A549 (cell line): ENCODE results near the gene RHEBL1. TPM values are rescaled to one million over a fixed set of nuclear protein-coding genes. Genes with fewer than 3 reads are reported as not detected.

Source experiments
- ATAC-seq, 2 experiments: fragments of 200-7000 bp in 1 of 2; fragments of >200 bp in 1 of 2; cut with Nextera tagmentation in 1 of 2; cut with Tn5 transposase in 1 of 2; 3 replicates each; pipeline versions ENCODE4 v1.8.0 to v1.9.1; 2018 to 2020; ENCODE audit warnings: mild to moderate bottlenecking in 1 of 2, moderate library complexity in 1 of 2
- CTCF ChIA-PET: fragments of 300-600 bp; sonication (Branson Sonifier 250); formaldehyde crosslinking; extraction: SDS; loops from one replicate; lab custom pipeline; 2021; ENCODE audit warnings: antibody characterized with exemption, inconsistent platforms; lab: Yijun Ruan, JAX
- POLR2A ChIA-PET: fragments of 350-600 bp; formaldehyde crosslinking; extraction: SDS; loops from one replicate; lab custom pipeline; 2021; ENCODE audit warnings: antibody characterized with exemption, inconsistent platforms; lab: Yijun Ruan, JAX
- DNase-seq, 2 experiments: peaks; one replicate each; pipeline versions ENCODE4 v3.0.0 to v3.0.0-alpha.2; 2011 to 2016; ENCODE audit warnings: low read depth in 1 of 2, low spot score in 1 of 2
- FAIRE-seq: peaks from 2 replicates; lab custom pipeline; 2011; peaks lifted over from hg19 to GRCh38; lab: Jason Lieb, UNC
- H3K27ac ChIP-seq, 2 experiments: fragments of >200 bp; sonication (Bioruptor Twin); formaldehyde crosslinking; 3 replicates each; pipeline ENCODE4 v1.5.1; 2016 to 2017
- H3K4me1 ChIP-seq: fragments of >200 bp; sonication (Bioruptor Twin); formaldehyde crosslinking; 3 replicates; pipeline ENCODE4 v1.6.1; 2016
- H3K4me2 ChIP-seq: fragments of >200 bp; sonication (Bioruptor Twin); formaldehyde crosslinking; 3 replicates; pipeline ENCODE4 v1.6.1; 2016
- H3K4me3 ChIP-seq: fragments of >200 bp; sonication (Bioruptor Twin); formaldehyde crosslinking; 3 replicates; pipeline ENCODE4 v1.5.1; 2016
- H3K9me3 ChIP-seq: fragments of >200 bp; sonication (Bioruptor Twin); formaldehyde crosslinking; 3 replicates; pipeline ENCODE4 v1.6.1; 2016
- CBX8 ChIP-seq: fragments of 200-600 bp; sonication (generic); IDR thresholded peaks from 2 replicates; pipeline ENCODE4 v1.6.1; 2016
- CEBPB ChIP-seq, 2 experiments: fragments of >200 bp in 1 of 2; sonication (Bioruptor Twin) in 1 of 2; formaldehyde crosslinking in 1 of 2; IDR thresholded peaks; 2 replicates each; pipeline ENCODE4 v1.6.1; 2012 to 2016
- CHD4 ChIP-seq: fragments of 200-600 bp; sonication (generic); IDR thresholded peaks from 2 replicates; pipeline ENCODE4 v1.6.1; 2016; ENCODE audit warnings: antibody characterized with exemption, mild to moderate bottlenecking, borderline replicate concordance
- EHF ChIP-seq: fragments of 250-450 bp; sonication (Bioruptor Pico); IDR thresholded peaks from 2 replicates; pipeline ENCODE4 v1.5.0; 2020; ENCODE audit warnings: mild to moderate bottlenecking
- EHMT2 ChIP-seq: fragments of 200-600 bp; sonication (generic); IDR thresholded peaks from 2 replicates; pipeline ENCODE4 v1.6.1; 2016; ENCODE audit warnings: antibody characterized with exemption, low read depth, mild to moderate bottlenecking, moderate library complexity
- EP300 ChIP-seq, 2 experiments: fragments of >200 bp; sonication (Bioruptor Twin); formaldehyde crosslinking; IDR thresholded peaks; 2 replicates in 1 of 2; 3 replicates in 1 of 2; pipeline ENCODE4 v1.6.1; 2016 to 2017
- ESRRA ChIP-seq: fragments of 150-350 bp; IDR thresholded peaks from 2 replicates; pipeline ENCODE4 v1.6.1; 2014; ENCODE audit warnings: mild to moderate bottlenecking, low read length, borderline replicate concordance
- FOSB ChIP-seq: fragments of 250-450 bp; sonication (Bioruptor Pico); IDR thresholded peaks from 2 replicates; pipeline ENCODE4 v1.5.0; 2020; ENCODE audit warnings: mild to moderate bottlenecking, moderate library complexity
- GATA3 ChIP-seq: IDR thresholded peaks from 2 replicates; pipeline ENCODE4 v1.6.1; 2012; ENCODE audit warnings: borderline replicate concordance
- HDAC2 ChIP-seq: fragments of 200-600 bp; sonication (generic); IDR thresholded peaks from 2 replicates; pipeline ENCODE4 v1.6.1; 2016
- JUNB ChIP-seq: fragments of >200 bp; sonication (Bioruptor Twin); formaldehyde crosslinking; IDR thresholded peaks from 2 replicates; pipeline ENCODE4 v1.6.1; 2016
- KDM5A ChIP-seq: fragments of 200-600 bp; sonication (generic); IDR thresholded peaks from 2 replicates; pipeline ENCODE4 v1.6.1; 2016; ENCODE audit warnings: antibody characterized with exemption, mild to moderate bottlenecking
- NR3C1 ChIP-seq: fragments of >200 bp; sonication (Bioruptor Twin); formaldehyde crosslinking; IDR thresholded peaks from 3 replicates; pipeline ENCODE4 v1.6.1; 2017
- POLR2A ChIP-seq: IDR thresholded peaks from 2 replicates; pipeline ENCODE4 v1.6.1; 2012; ENCODE audit warnings: mild to moderate bottlenecking, low read length
- POLR2AphosphoS2 ChIP-seq: conservative IDR thresholded peaks from 2 replicates; pipeline ENCODE4 v1.6.1; 2012; ENCODE audit warnings: low read length, improper control_type of control experiment, inconsistent platforms
- RCOR1 ChIP-seq: fragments of 150-350 bp; IDR thresholded peaks from 2 replicates; pipeline ENCODE4 v1.6.1; 2014; ENCODE audit warnings: antibody characterized with exemption, low read length, low read depth
- RFX5 ChIP-seq: fragments of 450-650 bp; IDR thresholded peaks from 2 replicates; pipeline ENCODE4 v1.7.1; 2014; ENCODE audit warnings: antibody characterized with exemption, mild to moderate bottlenecking, moderate library complexity
- TFCP2L1 ChIP-seq: fragments of 250-450 bp; sonication (Bioruptor Pico); IDR thresholded peaks from 2 replicates; pipeline ENCODE4 v1.5.0; 2021; ENCODE audit warnings: mild to moderate bottlenecking
- TP53 ChIP-seq: fragments of 250-450 bp; sonication (Bioruptor Pico); IDR thresholded peaks from 2 replicates; pipeline ENCODE4 v1.5.0; 2021; ENCODE audit warnings: mild to moderate bottlenecking, moderate library complexity
- ZFP36 ChIP-seq: fragments of 450-650 bp; IDR thresholded peaks from 2 replicates; pipeline ENCODE4 v1.6.1; 2014; ENCODE audit warnings: borderline replicate concordance; ENCODE audit not compliant: partially characterized antibody
- WGBS: methylation state at CpG from one replicate; pipeline ENCODE4 v1.1.6; 2017; ENCODE audit errors: missing lambda C conversion rate; 5-methylcytosine and 5-hydroxymethylcytosine counted together
- polyA plus RNA-seq, 4 experiments: library from polyadenylated mRNA; depleted of rRNA in 3 of 4; stranded (reverse); fragments of >200 nt; fragmentation: RNase III in 1 of 4; extraction: RNeasy Plus Mini Kit Qiagen cat#74134 plus additional on column Dnase treatment in 1 of 4; gene quantifications; 2 replicates in 3 of 4; 3 replicates in 1 of 4; pipeline ENCODE4 v1.2.3, GENCODE V29; 2011 to 2017
- TF ChIP-seq, protein P1 (sequence below): IDR thresholded peaks from 2 replicates; pipeline ENCODE4 v1.6.1; 2012
- TF ChIP-seq, protein P2 (sequence below): fragments of 450-650 bp; IDR thresholded peaks from 2 replicates; pipeline ENCODE4 v1.6.1; 2014; ENCODE audit warnings: antibody characterized with exemption

RHEBL1 gene
- polyA plus RNA-seq, 2 of the 4 experiments (the other 2 are of a cell fraction), result 2.1 to 4.0 TPM

DNA sequence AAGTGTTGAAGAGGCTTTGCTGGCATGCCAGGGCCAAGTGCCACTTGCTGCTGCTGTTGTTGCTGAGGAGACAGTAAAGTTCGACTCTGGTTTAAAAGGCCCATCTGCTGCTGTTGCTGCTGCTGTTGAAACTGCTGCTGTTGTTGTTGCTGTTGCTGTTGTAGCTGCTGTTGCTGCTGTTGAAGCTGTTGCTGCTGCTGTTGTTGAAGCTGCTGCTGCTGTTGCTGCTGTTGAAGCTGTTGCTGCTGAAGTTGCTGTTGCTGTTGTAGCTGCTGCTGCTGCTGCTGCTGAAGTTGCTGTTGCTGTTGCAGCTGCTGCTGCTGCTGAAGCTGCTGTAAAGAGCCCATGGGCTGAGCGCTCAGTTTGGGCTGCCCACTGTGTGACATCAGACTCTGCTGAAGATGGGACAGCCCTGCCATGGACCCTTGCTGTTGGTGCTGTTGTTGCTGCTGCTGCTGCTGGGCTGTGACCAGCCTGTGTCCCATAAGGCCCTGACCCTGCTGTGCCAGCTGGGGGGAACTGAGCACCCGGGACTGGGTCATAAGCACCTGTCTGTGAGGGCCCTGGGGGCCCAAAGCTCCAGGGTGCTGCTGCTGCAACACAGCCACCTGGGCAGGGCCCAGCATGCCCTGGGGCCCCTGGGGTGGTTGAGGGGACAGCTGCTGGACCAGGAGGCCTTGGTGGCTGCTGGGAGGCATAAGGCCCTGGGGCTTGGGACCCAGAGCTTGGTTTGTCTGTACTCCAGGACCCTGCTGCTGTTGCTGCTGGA lies 36.9 kb downstream of the RHEBL1 start:
- peak in 1 of 2 experiments; percentile 5; a peak in 1 of 6 replicates for ATAC-seq
- Histone ChIP-seq H3K4me1 (no peaks in the 10 kb centered on the region), H3K9me3 (no peaks in the 10 kb centered on the region), H3K4me3 (no peak overlapping the region)
- CTCF ChIA-PET, result interaction anchor here (1.0 to 5.2 kb wide), 8 partner anchors 8 to 36 kb away, joined by 3 to 34 read pairs (median 6); no protein-coding TSS in a partner anchor
- peak; percentile 59 for FAIRE-seq
- WGBS, result 91% methylated on average over 2 of the region's 3 CpGs
- TF ChIP-seq, protein P1, sequence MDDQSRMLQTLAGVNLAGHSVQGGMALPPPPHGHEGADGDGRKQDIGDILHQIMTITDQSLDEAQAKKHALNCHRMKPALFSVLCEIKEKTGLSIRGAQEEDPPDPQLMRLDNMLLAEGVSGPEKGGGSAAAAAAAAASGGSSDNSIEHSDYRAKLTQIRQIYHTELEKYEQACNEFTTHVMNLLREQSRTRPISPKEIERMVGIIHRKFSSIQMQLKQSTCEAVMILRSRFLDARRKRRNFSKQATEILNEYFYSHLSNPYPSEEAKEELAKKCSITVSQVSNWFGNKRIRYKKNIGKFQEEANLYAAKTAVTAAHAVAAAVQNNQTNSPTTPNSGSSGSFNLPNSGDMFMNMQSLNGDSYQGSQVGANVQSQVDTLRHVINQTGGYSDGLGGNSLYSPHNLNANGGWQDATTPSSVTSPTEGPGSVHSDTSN, result no peak
- no peak for TF ChIP-seq ZFP36
- TF ChIP-seq ESRRA, result no peak
- no peak for TF ChIP-seq CBX8
- TF ChIP-seq JUNB, result no peak
- TF ChIP-seq EHF (CRISPR knock-in tag), result no peak
- TF ChIP-seq TP53, result no peak
- TF ChIP-seq EP300 (IDR thresholded peaks at IDR 0.05), result no peak
- no peak for TF ChIP-seq GATA3
- no peak for TF ChIP-seq HDAC2
- TF ChIP-seq EHMT2, result no peak
- TF ChIP-seq, protein P2, sequence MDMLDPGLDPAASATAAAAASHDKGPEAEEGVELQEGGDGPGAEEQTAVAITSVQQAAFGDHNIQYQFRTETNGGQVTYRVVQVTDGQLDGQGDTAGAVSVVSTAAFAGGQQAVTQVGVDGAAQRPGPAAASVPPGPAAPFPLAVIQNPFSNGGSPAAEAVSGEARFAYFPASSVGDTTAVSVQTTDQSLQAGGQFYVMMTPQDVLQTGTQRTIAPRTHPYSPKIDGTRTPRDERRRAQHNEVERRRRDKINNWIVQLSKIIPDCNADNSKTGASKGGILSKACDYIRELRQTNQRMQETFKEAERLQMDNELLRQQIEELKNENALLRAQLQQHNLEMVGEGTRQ, result no peak
- TF ChIP-seq KDM5A, result no peak
- no peak for TF ChIP-seq FOSB (CRISPR knock-in tag)
- no peak for TF ChIP-seq RCOR1
- TF ChIP-seq RFX5, result no peak
- TF ChIP-seq, all 56 proteins: peak for 0
- DNase-seq, result no peak
- no peak overlapping the region for H3K27ac ChIP-seq
- H3K4me2 ChIP-seq, result no peak overlapping the region
- POLR2A ChIA-PET, result no interaction called here

DNA sequence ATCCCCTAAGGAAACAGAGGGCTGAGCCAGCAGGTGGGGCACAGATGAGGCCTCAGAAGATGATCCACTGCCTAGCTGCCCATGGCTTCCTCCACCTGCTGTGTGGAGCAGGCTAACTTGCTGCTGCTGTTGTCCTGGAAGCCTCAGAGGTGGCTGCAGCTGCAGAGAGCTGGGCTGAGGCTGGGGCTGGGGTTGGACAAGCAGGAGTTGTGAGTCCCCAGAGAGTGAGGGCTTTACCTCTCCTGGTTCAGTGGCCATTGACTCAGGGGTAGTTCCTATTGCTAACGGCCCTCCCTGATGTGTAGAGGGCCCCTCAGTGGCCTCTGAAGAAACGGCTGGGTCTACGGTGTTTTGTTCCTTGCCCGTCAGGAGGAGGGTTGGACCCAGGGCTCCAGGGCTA lies 37.5 kb downstream of the RHEBL1 start:
- 72% methylated on average over 4 of the region's 4 CpGs for WGBS
- no peak for DNase-seq
- Histone ChIP-seq H3K9me3 (no peaks in the 10 kb centered on the region), H3K4me1 (no peaks in the 10 kb centered on the region), H3K27ac (no peak overlapping the region), H3K4me2 (no peak overlapping the region), H3K4me3 (no peak overlapping the region)
- FAIRE-seq, result no peak
- ChIA-PET CTCF (interaction anchor here (1.2 to 5.2 kb wide), 4 partner anchors 10 to 12 kb away, joined by 4 to 34 read pairs (median 6); no protein-coding TSS in a partner anchor), POLR2A (interaction anchor here (0.7 kb wide), 1 partner anchor 12 kb away, joined by 3 read pairs; no protein-coding TSS in a partner anchor)
- TF ChIP-seq POLR2A, result no peak
- peak in 1 of 2 experiments; percentile 5; a peak in 2 of 6 replicates for ATAC-seq

- CTCF ChIA-PET, result interaction anchor here (0.6 to 5.2 kb wide), 6 partner anchors 9 to 43 kb away, joined by 3 to 34 read pairs (median 5); no protein-coding TSS in a partner anchor
- no peaks in the 10 kb centered on the region for H3K9me3 ChIP-seq
- no peak for TF ChIP-seq CHD4
- TF ChIP-seq CEBPB (IDR thresholded peaks at IDR 0.05), result no peak
- no peak for TF ChIP-seq CBX8
- no peak for TF ChIP-seq TFCP2L1 (CRISPR knock-in tag)
- no peak for TF ChIP-seq POLR2AphosphoS2
- TF ChIP-seq ESRRA, result no peak
- TF ChIP-seq NR3C1, result no peak
Measured at GRCh38 chr12:49031573-49032161, 38.1 kb downstream of the RHEBL1 start.

More at GRCh38 chr12:49031573-49032161, 38.1 kb downstream of the RHEBL1 start:
- no peak for DNase-seq
- peak in 1 of 2 experiments; percentile 4; a peak in 3 of 6 replicates for ATAC-seq
- POLR2A ChIA-PET, result interaction anchor here (0.7 kb wide), 1 partner anchor 12 kb away, joined by 3 read pairs; no protein-coding TSS in a partner anchor
- no peak for FAIRE-seq
- 91% methylated on average over 6 of the region's 8 CpGs for WGBS
- Histone ChIP-seq H3K4me1 (no peaks in the 10 kb centered on the region), H3K4me3 (no peak overlapping the region), H3K4me2 (no peak overlapping the region), H3K27ac (no peak overlapping the region)
